Parathyroid adenoma (tissue), 2 donors: ENCODE results near the gene TNFRSF19.
"Not testable (repeated sequence)": the region's sequence is repeated elsewhere in the genome, so short reads cannot be mapped to it uniquely, and the experiment has no call there.

Source experiments
- H2AFZ ChIP-seq: fragments of 300-600 bp; sonication (generic); one replicate; pipeline ENCODE4 v1.7.0; 2017; ENCODE audit warnings: antibody characterized with exemption, mild to moderate bottlenecking
- H3K27ac ChIP-seq: fragments of 300-600 bp; sonication (generic); one replicate; pipeline ENCODE4 v1.7.0; 2017
- H3K27me3 ChIP-seq: fragments of 300-600 bp; sonication (generic); one replicate; pipeline ENCODE4 v1.7.0; 2017; ENCODE audit warnings: low read length; ENCODE audit not compliant: control insufficient read depth, insufficient read depth
- H3K36me3 ChIP-seq: fragments of 300-600 bp; sonication (generic); one replicate; pipeline ENCODE4 v1.7.0; 2017; ENCODE audit warnings: low read length; ENCODE audit not compliant: control insufficient read depth, insufficient read depth
- H3K4me1 ChIP-seq: fragments of 300-600 bp; sonication (generic); one replicate; pipeline ENCODE4 v1.7.0; 2017; ENCODE audit warnings: control low read depth
- H3K4me2 ChIP-seq: fragments of 300-600 bp; sonication (generic); one replicate; pipeline ENCODE4 v1.7.0; 2017; ENCODE audit warnings: low read length
- H3K4me3 ChIP-seq: fragments of 300-600 bp; sonication (generic); one replicate; pipeline ENCODE4 v1.7.0; 2017; ENCODE audit warnings: low read depth, low read length
- H3K79me2 ChIP-seq: fragments of 300-600 bp; sonication (generic); one replicate; pipeline ENCODE4 v1.7.0; 2017; ENCODE audit warnings: control low read depth
- H3K9ac ChIP-seq: fragments of 300-600 bp; sonication (generic); one replicate; pipeline ENCODE4 v1.7.0; 2017; ENCODE audit warnings: mild to moderate bottlenecking
- H3K9me3 ChIP-seq: fragments of 300-600 bp; sonication (generic); one replicate; pipeline ENCODE4 v1.7.0; 2017; ENCODE audit warnings: low read length; ENCODE audit not compliant: control insufficient read depth
- CTCF ChIP-seq: fragments of 300-600 bp; sonication (generic); IDR thresholded peaks from one replicate; pipeline ENCODE4 v1.7.0; 2017; ENCODE audit warnings: antibody characterized with exemption, mild to moderate bottlenecking
- donor health status: primary hyperparathyroidism.

Gene TNFRSF19

GRCh38 chr13:23588666-23589065 lies 18.5 kb downstream of the TNFRSF19 start:
- TF ChIP-seq CTCF: no peak
- Histone ChIP-seq H3K4me3 (no peak overlapping the region), H3K27ac (no peak overlapping the region), H3K4me2 (peak overlapping the region; percentile 20), H3K79me2 (no peaks in the 10 kb centered on the region), H2AFZ (no peak overlapping the region), H3K36me3 (no peaks in the 10 kb centered on the region), H3K4me1 (no peaks in the 10 kb centered on the region), H3K9me3 (no peaks in the 10 kb centered on the region), H3K9ac (no peak overlapping the region), H3K27me3 (no peaks in the 10 kb centered on the region)

- H3K9me3 ChIP-seq: no peaks in the 10 kb centered on the region
- no peak overlapping the region for H3K4me3 ChIP-seq
- H3K4me1 ChIP-seq: no peaks in the 10 kb centered on the region
- no peak for TF ChIP-seq CTCF
- H3K4me2 ChIP-seq: no peak overlapping the region
- no peaks in the 10 kb centered on the region for H3K27me3 ChIP-seq
- no peaks in the 10 kb centered on the region for H3K36me3 ChIP-seq
- no peak overlapping the region for H3K9ac ChIP-seq
- no peak overlapping the region for H2AFZ ChIP-seq
- no peak overlapping the region for H3K27ac ChIP-seq
- no peaks in the 10 kb centered on the region for H3K79me2 ChIP-seq
Measured at GRCh38 chr13:23592596-23592995, 22.4 kb downstream of the TNFRSF19 start.

DNA sequence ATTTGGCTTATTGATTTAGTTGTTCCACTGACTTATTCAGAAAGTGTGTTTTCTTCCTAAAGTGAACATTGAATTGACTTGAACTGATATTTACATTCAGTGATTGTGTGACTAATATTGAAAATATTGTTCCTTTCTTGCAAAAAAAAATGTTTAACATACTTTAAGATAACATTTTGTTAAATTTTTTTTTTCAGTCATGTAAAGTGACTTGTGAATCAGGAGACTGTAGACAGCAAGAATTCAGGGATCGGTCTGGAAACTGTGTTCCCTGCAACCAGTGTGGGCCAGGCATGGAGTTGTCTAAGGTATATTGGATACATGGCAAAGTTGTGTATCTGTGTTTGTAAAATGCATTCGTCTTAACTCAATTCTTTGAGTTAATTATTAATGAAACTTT lies 22.9 kb downstream of the TNFRSF19 start:
- Histone ChIP-seq H3K79me2 (no peaks in the 10 kb centered on the region), H2AFZ (no peak overlapping the region), H3K27me3 (no peaks in the 10 kb centered on the region), H3K27ac (no peak overlapping the region), H3K9me3 (no peaks in the 10 kb centered on the region), H3K4me1 (no peaks in the 10 kb centered on the region), H3K9ac (no peak overlapping the region), H3K4me2 (no peak overlapping the region), H3K4me3 (no peak overlapping the region), H3K36me3 (no peaks in the 10 kb centered on the region)
- no peak for TF ChIP-seq CTCF

DNA sequence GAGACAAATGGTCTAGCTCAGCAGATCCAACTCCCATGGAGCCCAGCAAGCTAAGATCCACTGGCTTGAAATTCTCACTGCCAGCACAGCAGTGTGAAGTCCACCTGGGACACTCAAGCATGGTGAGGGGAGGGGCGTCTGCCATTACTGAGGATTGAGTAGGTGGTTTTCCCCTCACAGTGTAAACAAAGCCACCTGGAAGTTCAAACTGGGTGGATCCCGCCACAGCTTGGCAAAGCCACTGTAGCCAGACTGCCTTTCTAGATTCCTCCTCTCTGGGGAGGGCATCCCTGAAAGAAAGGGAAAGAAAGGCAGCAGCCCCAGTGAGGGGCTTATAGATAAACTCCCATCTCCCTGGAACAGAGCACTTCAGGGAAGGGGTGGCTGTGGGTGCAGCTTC lies 24.1 kb downstream of the TNFRSF19 start:
- not testable (repeated sequence) for H3K9ac ChIP-seq, H3K36me3 ChIP-seq, H3K4me3 ChIP-seq, H2AFZ ChIP-seq, H3K9me3 ChIP-seq, H3K27ac ChIP-seq, H3K4me1 ChIP-seq, H3K79me2 ChIP-seq, H3K27me3 ChIP-seq, H3K4me2 ChIP-seq

- no peak overlapping the region for H3K9ac ChIP-seq
- H3K27ac ChIP-seq: no peak overlapping the region
- H3K79me2 ChIP-seq: no peaks in the 10 kb centered on the region
- H3K4me1 ChIP-seq: no peaks in the 10 kb centered on the region
- H3K4me2 ChIP-seq: no peak overlapping the region
- H3K27me3 ChIP-seq: no peaks in the 10 kb centered on the region
- no peaks in the 10 kb centered on the region for H3K36me3 ChIP-seq
- H2AFZ ChIP-seq: no peak overlapping the region
- no peak overlapping the region for H3K4me3 ChIP-seq
- no peak for TF ChIP-seq CTCF
- no peaks in the 10 kb centered on the region for H3K9me3 ChIP-seq
Measured at GRCh38 chr13:23598369-23598768, 28.2 kb downstream of the TNFRSF19 start.
